H1 (cell line): ENCODE data around the gene PREX1. TPM values are rescaled to one million over a fixed set of nuclear protein-coding genes. Genes with fewer than 3 reads are reported as not detected.

Experiments used
- CTCF ChIA-PET: fragments of 300-600 bp; sonication (Branson Sonifier 250); formaldehyde crosslinking; loops from one replicate; lab custom pipeline; 2021; ENCODE audit not compliant: partially characterized antibody; lab: Charles Lee
- POLR2A ChIA-PET: fragments of 300-600 bp; sonication (Branson Sonifier 250); formaldehyde crosslinking; loops from one replicate; lab custom pipeline; 2021; ENCODE audit warnings: inconsistent platforms; ENCODE audit not compliant: partially characterized antibody; lab: Charles Lee
- DNase-seq, 2 experiments: peaks; one replicate each; pipeline versions ENCODE4 v3.0.0 to v3.0.0-alpha.2; 2010 to 2022; ENCODE audit warnings: low spot score in 2 of 2, low read depth in 1 of 2, mixed read lengths in 1 of 2
- FAIRE-seq: peaks from 2 replicates; lab custom pipeline; 2011; peaks lifted over from hg19 to GRCh38; lab: Jason Lieb, UNC
- H2AFZ ChIP-seq: 2 replicates; pipeline ENCODE4 v1.8.1; 2012; ENCODE audit warnings: low read length, inconsistent platforms
- H2AK5ac ChIP-seq: 2 replicates; pipeline ENCODE4 v1.6.1; 2013; ENCODE audit warnings: low read depth, low read length
- H2BK120ac ChIP-seq: replicated peaks from 2 replicates; pipeline ENCODE3; 2013; ENCODE audit warnings: low read depth, low read length, inconsistent platforms
- H2BK12ac ChIP-seq: 2 replicates; pipeline ENCODE4 v1.6.1; 2013; ENCODE audit warnings: low read depth, low read length
- H2BK15ac ChIP-seq: 2 replicates; pipeline ENCODE4 v1.6.1; 2013; ENCODE audit warnings: low read length
- H2BK20ac ChIP-seq: 2 replicates; pipeline ENCODE4 v1.6.1; 2013; ENCODE audit warnings: low read length
- H2BK5ac ChIP-seq: 2 replicates; pipeline ENCODE4 v1.6.1; 2013; ENCODE audit warnings: low read depth, low read length
- H3K14ac ChIP-seq: 2 replicates; pipeline ENCODE4 v1.6.1; 2013; ENCODE audit warnings: inconsistent platforms; ENCODE audit not compliant: insufficient read length
- H3K18ac ChIP-seq: 2 replicates; pipeline ENCODE4 v1.6.1; 2013; ENCODE audit warnings: low read length; ENCODE audit errors: extremely low read depth
- H3K23ac ChIP-seq: 2 replicates; pipeline ENCODE4 v1.6.1; 2013; ENCODE audit warnings: inconsistent platforms; ENCODE audit not compliant: insufficient read length
- H3K23me2 ChIP-seq: 2 replicates; pipeline ENCODE4 v1.6.1; 2013; ENCODE audit warnings: low read depth, low read length
- H3K27ac ChIP-seq: 2 replicates; pipeline ENCODE4 v1.6.1; 2011; ENCODE audit warnings: low read depth, low read length, inconsistent platforms
- H3K27me3 ChIP-seq, 4 experiments: replicated peaks in 1 of 4; 1 replicate in 1 of 4; 2 replicates in 3 of 4; pipeline versions ENCODE4 v1.6.1 to v1.8.1; 2011 to 2013; ENCODE audit warnings: low read length in 3 of 4, mild to moderate bottlenecking in 3 of 4, inconsistent platforms in 2 of 4, mixed read lengths in 2 of 4, moderate library complexity in 1 of 4; ENCODE audit not compliant: control insufficient read depth in 3 of 4, insufficient read depth in 3 of 4; ENCODE audit errors: extremely low read depth in 1 of 4
- H3K36me3 ChIP-seq, 4 experiments: 2 replicates each; pipeline versions ENCODE4 v1.6.1 to v1.8.1; 2011 to 2013; ENCODE audit warnings: mild to moderate bottlenecking in 4 of 4, low read length in 3 of 4, moderate library complexity in 2 of 4, control low read depth in 1 of 4, inconsistent platforms in 1 of 4; ENCODE audit not compliant: insufficient read depth in 4 of 4, control insufficient read depth in 2 of 4
- H3K4ac ChIP-seq: replicated peaks from 2 replicates; pipeline ENCODE3; 2013; ENCODE audit warnings: low read length, low read depth, mixed read lengths, inconsistent platforms; ENCODE audit not compliant: insufficient read length
- H3K4me1 ChIP-seq, 4 experiments: replicated peaks in 1 of 4; 1 replicate in 1 of 4; 2 replicates in 3 of 4; pipeline versions ENCODE4 v1.6.1 to v1.8.1; 2011 to 2013; ENCODE audit warnings: low read length in 3 of 4, inconsistent platforms in 2 of 4, mixed read lengths in 1 of 4; ENCODE audit not compliant: insufficient read depth in 4 of 4, control insufficient read depth in 3 of 4
- H3K4me2 ChIP-seq, 2 experiments: 2 replicates each; pipeline versions ENCODE4 v1.6.1 to v1.8.1; 2011 to 2013; ENCODE audit warnings: low read depth in 2 of 2, low read length in 2 of 2, control low read depth in 1 of 2, inconsistent platforms in 1 of 2, mild to moderate bottlenecking in 1 of 2; ENCODE audit not compliant: insufficient read depth in 1 of 2
- H3K4me3 ChIP-seq, 4 experiments: fragments of 200-600, 300-600 bp in 1 of 4; sonication (generic), shearing (Covaris generic), sonication (Bioruptor Twin) in 1 of 4; 2 replicates each; pipeline versions ENCODE4 v1.5.1 to v1.8.1; 2011 to 2016; ENCODE audit warnings: low read length in 4 of 4, low read depth in 3 of 4, control low read depth in 2 of 4, inconsistent platforms in 2 of 4, mild to moderate bottlenecking in 2 of 4, mixed read lengths in 1 of 4, moderate library complexity in 1 of 4; ENCODE audit not compliant: insufficient read depth in 2 of 4; ENCODE audit errors: extremely low read depth in 1 of 4
- H3K56ac ChIP-seq: replicated peaks from 2 replicates; pipeline ENCODE3; 2013; ENCODE audit warnings: low read depth, mild to moderate bottlenecking, mixed read lengths, low read length, inconsistent platforms; ENCODE audit not compliant: insufficient read length
- H3K79me1 ChIP-seq: 2 replicates; pipeline ENCODE4 v1.6.1; 2013; ENCODE audit warnings: low read depth, low read length, control low read depth
- H3K79me2 ChIP-seq, 2 experiments: 2 replicates each; pipeline versions ENCODE4 v1.6.1 to v1.8.1; 2012 to 2013; ENCODE audit warnings: low read length in 2 of 2, mild to moderate bottlenecking in 2 of 2, inconsistent platforms in 1 of 2; ENCODE audit not compliant: insufficient read depth in 2 of 2, control insufficient read depth in 1 of 2
- H3K9ac ChIP-seq, 4 experiments: replicated peaks in 1 of 4; 1 replicate in 1 of 4; 2 replicates in 3 of 4; pipeline versions ENCODE4 v1.6.1 to v1.8.1; 2011 to 2013; ENCODE audit warnings: low read depth in 3 of 4, low read length in 3 of 4, control low read depth in 2 of 4, mild to moderate bottlenecking in 2 of 4, moderate library complexity in 2 of 4, inconsistent platforms in 1 of 4; ENCODE audit errors: extremely low read depth in 1 of 4
- H3K9me3 ChIP-seq, 2 experiments: 2 replicates each; pipeline versions ENCODE4 v1.6.1 to v1.8.1; 2012 to 2013; ENCODE audit warnings: mild to moderate bottlenecking in 2 of 2, moderate library complexity in 2 of 2, control low read depth in 1 of 2, inconsistent platforms in 1 of 2, low read depth in 1 of 2, low read length in 1 of 2, mixed read lengths in 1 of 2; ENCODE audit not compliant: insufficient read depth in 2 of 2
- H4K20me1 ChIP-seq, 2 experiments: replicated peaks in 1 of 2; 2 replicates each; pipeline versions ENCODE3 to v1.8.1; 2011 to 2013; ENCODE audit warnings: inconsistent platforms in 2 of 2, low read length in 2 of 2, mild to moderate bottlenecking in 1 of 2; ENCODE audit not compliant: insufficient read depth in 2 of 2, control insufficient read depth in 1 of 2
- H4K5ac ChIP-seq: 2 replicates; pipeline ENCODE4 v1.6.1; 2013; ENCODE audit warnings: low read length, low read depth, mixed read lengths, inconsistent platforms; ENCODE audit not compliant: insufficient read length
- H4K8ac ChIP-seq: 2 replicates; pipeline ENCODE4 v1.8.0; 2013; ENCODE audit warnings: mild to moderate bottlenecking, moderate library complexity, low read length, inconsistent platforms; ENCODE audit not compliant: insufficient read depth; ENCODE audit errors: extremely low read depth
- H4K91ac ChIP-seq: replicated peaks from 2 replicates; pipeline ENCODE3; 2013; ENCODE audit warnings: low read length, mixed read lengths, inconsistent platforms; ENCODE audit not compliant: insufficient read length
- ASH2L ChIP-seq: fragments of 200-600, 300-600 bp; sonication (generic); IDR thresholded peaks from one replicate; pipeline ENCODE4 v1.7.1; 2017; ENCODE audit warnings: low read length
- CHD2 ChIP-seq: IDR thresholded peaks from 2 replicates; pipeline ENCODE4 v1.6.1; 2012; ENCODE audit warnings: low read length, improper control_type of control experiment
- WGBS, 2 experiments: shearing (Covaris generic) in 1 of 2; methylation state at CpG; one replicate each; pipeline versions ENCODE4 v1.1.6 to v1.1.7; 2013 to 2015; ENCODE audit warnings: low lambda C conversion rate in 2 of 2, mixed read lengths in 2 of 2, inconsistent platforms in 1 of 2, low coverage in 1 of 2, missing lambda C conversion rate in 1 of 2; ENCODE audit not compliant: insufficient replicate concordance in 2 of 2, insufficient coverage in 1 of 2, insufficient read length in 1 of 2; ENCODE audit errors: extremely low coverage in 1 of 2, missing lambda C conversion rate in 1 of 2; 5-methylcytosine and 5-hydroxymethylcytosine counted together
- polyA plus RNA-seq, 7 experiments: library from polyadenylated mRNA; depleted of rRNA in 3 of 7; stranded (reverse) in 5 of 7; unstranded in 2 of 7; fragments of >200 nt in 5 of 7; fragments of 200-250 nt in 2 of 7; gene quantifications; 1 replicate in 5 of 7; 2 replicates in 1 of 7; 4 replicates in 1 of 7; pipeline versions ENCODE4 v1.2.1 to v1.2.3, GENCODE V29; 2011 to 2013; ENCODE audit warnings: missing spikeins in 2 of 7, mixed read lengths in 2 of 7
- total RNA-seq: library from RNA; stranded (reverse); fragmentation: NEBNext Ultra II Directional; extraction: Animal tissue kit (Norgen Biotek cat#: 25700); gene quantifications from 2 replicates; pipeline ENCODE4 v1.2.1, GENCODE V29; 2021

Gene PREX1
- total and polyA plus RNA-seq, 2 of the 8 experiments (the other 6 are each of a cell fraction or from before 2014, with no cell fraction given): 10.7 to 12.8 TPM

DNA sequence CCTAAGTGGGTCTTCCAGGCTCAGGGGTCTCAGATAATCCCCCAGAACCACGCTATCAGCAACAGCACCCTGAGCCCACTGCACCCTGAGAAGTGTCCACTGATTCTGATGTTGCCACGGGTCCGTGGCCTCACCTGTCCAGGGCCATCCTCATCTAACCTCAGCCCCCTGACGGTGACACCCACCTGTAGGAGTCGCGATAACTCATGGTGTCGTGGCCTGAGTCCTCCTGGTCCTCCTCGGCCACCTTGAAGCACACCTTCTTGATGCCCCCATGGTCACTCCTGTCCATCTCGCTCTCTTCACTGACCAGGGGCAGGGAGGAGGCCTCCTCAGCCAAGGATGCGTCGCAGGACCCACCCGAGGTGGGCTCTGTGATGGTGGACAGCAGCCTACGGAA is 182.1 kb downstream of the PREX1 start:
- H3K56ac ChIP-seq: no peak overlapping the region
- no peak for DNase-seq
- H2BK120ac ChIP-seq: no peak overlapping the region
- H3K23ac ChIP-seq: no peak overlapping the region
- peaks cover 3% of the 10 kb centered on the region; the same call in 1 of the 2 replicates for H3K23me2 ChIP-seq
- TF ChIP-seq ASH2L: no peak
- no peak for TF ChIP-seq CHD2
- TF ChIP-seq, all 59 proteins: peak for 0
- ChIA-PET CTCF (interaction anchor here (0.9 to 4.2 kb wide), 3 partner anchors 11 to 259 kb away, joined by 4 to 33 read pairs (median 9); no protein-coding TSS in a partner anchor), POLR2A (no interaction called here)
- no peaks in the 10 kb centered on the region for H3K79me2 ChIP-seq
- peaks cover 3 to 4% of the 10 kb centered on the region in 2 experiments for H4K20me1 ChIP-seq
- H4K91ac ChIP-seq: no peak overlapping the region
- no peak overlapping the region for H2BK5ac ChIP-seq
- H3K4ac ChIP-seq: no peak overlapping the region
- no peak overlapping the region for H3K4me3 ChIP-seq
- no peak for FAIRE-seq
- no peak overlapping the region for H4K8ac ChIP-seq
- no peaks in the 10 kb centered on the region for H3K79me1 ChIP-seq
- no peaks in the 10 kb centered on the region for H3K9me3 ChIP-seq
- WGBS, 2 experiments: 90% methylated on average over 13 of the region's 13 CpGs; no CpG with 5 or more reads in 1 of the 2 experiments
- no peak overlapping the region for H3K4me2 ChIP-seq
- peaks cover 0 to 3% (median 1%) of the 10 kb centered on the region in 4 experiments; a peak in 3 of 8 replicates for H3K36me3 ChIP-seq
- H4K5ac ChIP-seq: no peak overlapping the region
- H3K27me3 ChIP-seq: no peaks in the 10 kb centered on the region
- H3K27ac ChIP-seq: no peak overlapping the region
- no peaks in the 10 kb centered on the region for H3K4me1 ChIP-seq
- H2BK15ac ChIP-seq: no peak overlapping the region
- H3K14ac ChIP-seq: no peak overlapping the region
- H3K18ac ChIP-seq: no peak overlapping the region
- H2AK5ac ChIP-seq: no peak overlapping the region
- H2BK20ac ChIP-seq: no peak overlapping the region
- H2BK12ac ChIP-seq: no peak overlapping the region
- H3K9ac ChIP-seq: no peak overlapping the region
- no peak overlapping the region for H2AFZ ChIP-seq
